ENCODE measurements around the gene FXR2. TPM values are rescaled to one million over a fixed set of nuclear protein-coding genes. Genes with fewer than 3 reads are reported as not detected.
A peak's percentile ranks its signal among the peaks of the same experiment; 100 is the strongest.

Gene FXR2
- total and polyA plus RNA-seq, 3 donors from 2014 or later = 53.8 to 76.0 (median 60.3) TPM

- H3K4me1 ChIP-seq = peaks cover 33% of the 10 kb centered on the region
- H3K36me3 ChIP-seq (ENCODE audit: low read depth, missing control alignments) = no peaks in the 10 kb centered on the region
- DNase-seq = no peak
- H3K4me3 ChIP-seq = no peak overlapping the region
- H3K27me3 ChIP-seq = no peaks in the 10 kb centered on the region
- 64 to 73% methylated on average over 23 of the region's 23 CpGs for WGBS, 2 donors
- intact Hi-C loops (cut with DNase I; ENCODE audit: low total_unique reads) = no loop called here
- no peaks in the 10 kb centered on the region for H3K9me3 ChIP-seq
- TF ChIP-seq CTCF (IDR thresholded peaks at IDR 0.05) = no peak
- peak overlapping the region in 1 of 2 donors; percentile 61 for H3K27ac ChIP-seq
Measured at GRCh38 chr17:7580604-7581575, 33.8 kb downstream of the FXR2 start.

GRCh38 chr17:7579834-7580603, 34.7 kb downstream of the FXR2 start:
- peaks cover 36% of the 10 kb centered on the region for H3K4me1 ChIP-seq
- H3K9me3 ChIP-seq = no peaks in the 10 kb centered on the region
- DNase-seq = no peak
- 75% methylated on average over 10 to 12 of the region's 12 CpGs for WGBS, 2 donors
- peak overlapping the region; percentile 39 to 72 for H3K27ac ChIP-seq
- peak overlapping the region in 1 of 2 donors; percentile 13 for H3K4me3 ChIP-seq
- intact Hi-C loops (cut with DNase I; ENCODE audit: low total_unique reads) = no loop called here
- no peaks in the 10 kb centered on the region for H3K27me3 ChIP-seq
- H3K36me3 ChIP-seq (ENCODE audit: low read depth, missing control alignments) = no peaks in the 10 kb centered on the region
- TF ChIP-seq CTCF (IDR thresholded peaks at IDR 0.05) (no peak), POLR2A (IDR thresholded peaks at IDR 0.05) (no peak)

GRCh38 chr17:7579001-7579833, 35.5 kb downstream of the FXR2 start, which contains the start of gene CD68:
Gene CD68 (plus strand): TSS chr17:7579638. CDS start chr17:7579678, 40 bp downstream.
- peak within 1 kb of the TSS; percentile 39 to 72 for H3K27ac ChIP-seq
- H3K9me3 ChIP-seq = no peaks in the 10 kb centered on the region
- intact Hi-C loops (cut with DNase I; ENCODE audit: low total_unique reads) = no loop called here
- H3K36me3 ChIP-seq (ENCODE audit: low read depth, missing control alignments) = no peaks in the 10 kb centered on the region
- H3K4me3 ChIP-seq = peak within 1 kb of the TSS in 1 of 2 donors; percentile 13
- peak; percentile 45 for DNase-seq
- H3K4me1 ChIP-seq = peaks cover 35% of the 10 kb centered on the region
- no peaks in the 10 kb centered on the region for H3K27me3 ChIP-seq
- 30 to 33% methylated on average over 7 of the region's 7 CpGs for WGBS, 2 donors
- TF ChIP-seq POLR2A (IDR thresholded peaks at IDR 0.05) (no peak), CTCF (IDR thresholded peaks at IDR 0.05) (no peak)

GRCh38 chr17:7577327-7578199, 37.1 kb downstream of the FXR2 start:
- Histone ChIP-seq H3K27me3 (no peaks in the 10 kb centered on the region), H3K4me3 (no peak overlapping the region), H3K4me1 (peaks cover 32% of the 10 kb centered on the region), H3K36me3 (ENCODE audit: low read depth, missing control alignments) (no peaks in the 10 kb centered on the region), H3K9me3 (no peaks in the 10 kb centered on the region), H3K27ac (no peak overlapping the region)
- 77 to 80% methylated on average over 12 to 17 of the region's 17 CpGs for WGBS, 2 donors
- DNase-seq = no peak
- no peak for TF ChIP-seq CTCF (IDR thresholded peaks at IDR 0.05)
- no peak for TF ChIP-seq POLR2A (IDR thresholded peaks at IDR 0.05)
- intact Hi-C loops (cut with DNase I; ENCODE audit: low total_unique reads) = no loop called here

Measured in testis (tissue), 3 donors.